Epithelial cell of proximal tubule (primary cell): ENCODE data around the gene SPATA7. TPM values are rescaled to one million over a fixed set of nuclear protein-coding genes. Genes with fewer than 3 reads are reported as not detected.

Source experiments
- DNase-seq: peaks from one replicate; pipeline ENCODE4 v3.0.0-alpha.2; 2011; ENCODE audit warnings: low read depth
- H3K4me3 ChIP-seq: 2 replicates; pipeline ENCODE4 v1.5.1; 2011; ENCODE audit warnings: low read depth, mild to moderate bottlenecking, low read length
- total RNA-seq: library from RNA; depleted of rRNA; stranded (reverse); fragments of >200 nt; gene quantifications from 2 replicates; pipeline ENCODE4 v1.2.3, GENCODE V29; 2015
- TF ChIP-seq, protein P1 (sequence below): conservative IDR thresholded peaks from 2 replicates; pipeline ENCODE4 v1.5.1; 2012; ENCODE audit warnings: low read depth, mild to moderate bottlenecking, low read length

The SPATA7 gene, protein sequence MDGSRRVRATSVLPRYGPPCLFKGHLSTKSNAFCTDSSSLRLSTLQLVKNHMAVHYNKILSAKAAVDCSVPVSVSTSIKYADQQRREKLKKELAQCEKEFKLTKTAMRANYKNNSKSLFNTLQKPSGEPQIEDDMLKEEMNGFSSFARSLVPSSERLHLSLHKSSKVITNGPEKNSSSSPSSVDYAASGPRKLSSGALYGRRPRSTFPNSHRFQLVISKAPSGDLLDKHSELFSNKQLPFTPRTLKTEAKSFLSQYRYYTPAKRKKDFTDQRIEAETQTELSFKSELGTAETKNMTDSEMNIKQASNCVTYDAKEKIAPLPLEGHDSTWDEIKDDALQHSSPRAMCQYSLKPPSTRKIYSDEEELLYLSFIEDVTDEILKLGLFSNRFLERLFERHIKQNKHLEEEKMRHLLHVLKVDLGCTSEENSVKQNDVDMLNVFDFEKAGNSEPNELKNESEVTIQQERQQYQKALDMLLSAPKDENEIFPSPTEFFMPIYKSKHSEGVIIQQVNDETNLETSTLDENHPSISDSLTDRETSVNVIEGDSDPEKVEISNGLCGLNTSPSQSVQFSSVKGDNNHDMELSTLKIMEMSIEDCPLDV
- total RNA-seq, result 4.5 and 6.3 TPM in 2 replicates

DNA sequence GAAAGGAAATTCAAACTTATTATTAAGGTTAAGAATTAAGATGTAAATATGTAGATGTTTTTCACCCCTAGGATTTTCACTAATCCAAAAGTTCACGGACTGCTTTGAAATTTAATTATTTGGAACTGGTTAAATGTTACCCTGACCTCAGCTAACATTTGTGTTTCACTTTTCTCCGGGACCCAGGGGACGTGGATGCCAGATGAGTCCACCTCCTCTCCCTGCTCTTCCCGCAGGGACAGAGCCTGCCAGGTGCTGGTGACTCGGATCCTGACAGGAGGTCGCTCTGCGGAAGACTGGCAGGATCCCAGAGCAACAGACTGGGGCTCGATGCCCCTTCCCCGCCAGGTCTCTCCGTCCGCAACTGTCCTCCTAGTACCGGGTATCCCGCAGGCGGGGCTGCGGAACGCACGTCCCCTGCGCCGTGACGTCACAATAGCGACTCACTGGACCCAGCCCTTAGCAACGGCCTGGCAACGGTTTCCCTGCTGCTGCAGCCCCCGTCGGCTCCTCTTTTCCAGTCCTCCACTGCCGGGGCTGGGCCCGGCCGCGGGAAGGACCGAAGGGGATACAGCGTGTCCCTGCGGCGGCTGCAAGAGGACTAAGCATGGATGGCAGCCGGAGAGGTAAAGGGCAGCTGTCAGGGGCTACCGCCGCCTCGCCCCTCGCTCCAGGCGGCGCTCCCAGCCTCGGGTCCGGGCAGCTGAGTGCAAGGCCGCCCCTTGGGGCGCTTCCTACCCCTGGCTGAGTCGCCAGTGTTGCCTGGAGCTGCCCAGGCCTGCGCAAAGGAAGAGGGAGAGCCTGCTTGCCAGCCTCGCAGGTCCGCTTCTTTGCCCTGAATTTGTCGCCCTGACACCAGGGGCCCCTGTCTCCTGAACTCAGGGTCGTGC is at the start of gene SPATA7:
SPATA7 (plus strand) TSS at position 446 of the 890 bp plus-strand sequence; CDS start at position 608, 162 bp downstream.
- TF ChIP-seq, protein P1, sequence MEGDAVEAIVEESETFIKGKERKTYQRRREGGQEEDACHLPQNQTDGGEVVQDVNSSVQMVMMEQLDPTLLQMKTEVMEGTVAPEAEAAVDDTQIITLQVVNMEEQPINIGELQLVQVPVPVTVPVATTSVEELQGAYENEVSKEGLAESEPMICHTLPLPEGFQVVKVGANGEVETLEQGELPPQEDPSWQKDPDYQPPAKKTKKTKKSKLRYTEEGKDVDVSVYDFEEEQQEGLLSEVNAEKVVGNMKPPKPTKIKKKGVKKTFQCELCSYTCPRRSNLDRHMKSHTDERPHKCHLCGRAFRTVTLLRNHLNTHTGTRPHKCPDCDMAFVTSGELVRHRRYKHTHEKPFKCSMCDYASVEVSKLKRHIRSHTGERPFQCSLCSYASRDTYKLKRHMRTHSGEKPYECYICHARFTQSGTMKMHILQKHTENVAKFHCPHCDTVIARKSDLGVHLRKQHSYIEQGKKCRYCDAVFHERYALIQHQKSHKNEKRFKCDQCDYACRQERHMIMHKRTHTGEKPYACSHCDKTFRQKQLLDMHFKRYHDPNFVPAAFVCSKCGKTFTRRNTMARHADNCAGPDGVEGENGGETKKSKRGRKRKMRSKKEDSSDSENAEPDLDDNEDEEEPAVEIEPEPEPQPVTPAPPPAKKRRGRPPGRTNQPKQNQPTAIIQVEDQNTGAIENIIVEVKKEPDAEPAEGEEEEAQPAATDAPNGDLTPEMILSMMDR, result no peak
- no peak for DNase-seq
- peak within 1 kb of the TSS; percentile 92 for H3K4me3 ChIP-seq

DNA sequence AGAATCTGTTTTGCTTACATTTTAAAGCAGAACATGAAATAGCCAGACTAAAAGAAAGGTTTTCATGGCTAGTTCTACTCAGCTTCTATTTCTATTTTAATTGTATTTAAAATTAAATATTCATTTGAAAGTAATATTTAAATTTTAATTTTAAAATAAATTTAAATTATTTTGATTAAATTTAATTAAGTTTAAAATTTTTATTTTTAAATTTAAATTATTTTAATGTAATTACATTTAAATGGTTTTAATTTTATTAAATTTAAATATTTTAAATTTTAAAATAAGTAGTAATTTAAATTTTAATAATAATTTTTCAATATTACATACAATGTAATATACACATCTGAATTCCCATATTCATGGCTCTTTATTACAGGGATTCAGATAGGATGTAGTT is 45.1 kb upstream of the SPATA7 start:
- TF ChIP-seq, protein P1, result no peak
- H3K4me3 ChIP-seq, result no peak overlapping the region
- no peak for DNase-seq

DNA sequence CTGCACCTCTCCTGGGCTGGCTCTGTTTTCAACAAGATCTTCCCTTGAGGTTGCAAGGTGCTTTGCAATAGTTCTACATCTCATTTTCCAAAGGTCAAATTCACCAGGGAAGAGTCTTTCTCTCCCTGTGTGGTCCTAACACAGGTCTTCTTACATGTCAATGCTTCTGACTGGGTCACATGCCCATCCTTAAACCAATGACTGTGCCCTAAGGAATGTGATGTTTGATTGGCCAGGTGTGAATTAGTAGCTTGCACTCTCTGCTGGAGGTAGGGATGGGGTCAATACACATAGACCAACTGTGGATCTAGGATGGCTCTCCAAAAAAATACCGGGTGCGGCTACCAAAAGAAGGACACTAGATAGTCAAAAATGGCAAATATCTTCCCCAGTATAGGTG is 42.5 kb upstream of the SPATA7 start:
- H3K4me3 ChIP-seq, result no peak overlapping the region
- TF ChIP-seq, protein P1, result no peak
- DNase-seq, result no peak

DNA sequence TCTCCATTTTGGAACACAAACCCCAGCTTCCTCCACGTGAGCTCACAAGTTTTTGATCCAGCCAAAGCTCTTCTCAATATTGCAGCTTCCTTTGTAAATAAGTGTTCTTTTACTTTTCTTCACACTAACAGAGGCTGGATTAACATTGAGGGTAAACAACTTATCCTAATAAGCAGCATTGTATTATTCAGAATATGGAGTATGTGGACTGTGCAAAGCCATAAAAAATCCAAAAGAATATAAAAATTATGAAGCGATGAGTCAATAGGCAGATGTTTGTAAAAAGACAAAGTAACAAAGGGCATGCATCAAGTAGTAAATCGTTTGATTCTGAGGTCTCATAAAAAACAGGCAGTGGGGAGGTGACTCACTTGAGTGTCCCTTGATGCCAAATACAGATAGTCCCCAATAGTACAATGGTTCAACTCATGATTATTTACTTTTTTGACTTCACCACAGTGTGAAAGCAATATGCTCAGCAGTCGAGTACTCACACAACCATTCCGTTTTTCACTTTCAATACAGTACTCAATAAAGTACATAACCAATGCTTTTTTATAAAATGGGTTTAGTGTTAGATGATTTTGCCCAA is 39.3 kb upstream of the SPATA7 start:
- H3K4me3 ChIP-seq, result no peak overlapping the region
- no peak for DNase-seq
- TF ChIP-seq, protein P1, result no peak

DNA sequence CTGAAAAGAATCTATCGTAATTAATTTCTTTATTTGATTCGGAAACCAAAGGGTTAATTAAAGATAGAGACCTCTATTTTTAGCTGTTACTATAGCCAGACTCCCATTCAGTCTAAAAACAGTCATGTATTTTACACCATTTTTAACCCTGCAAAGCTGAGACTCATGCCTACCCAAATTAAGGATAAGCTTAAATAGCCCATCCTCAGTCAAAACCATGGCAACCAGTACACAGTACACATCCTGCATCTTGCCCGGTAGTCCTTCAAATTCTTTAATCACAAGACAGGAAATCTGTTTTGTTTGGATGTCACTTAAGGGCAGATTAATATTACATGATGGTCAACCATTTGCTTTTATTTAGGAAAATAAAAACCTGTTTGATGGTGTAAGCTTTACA is 36.9 kb upstream of the SPATA7 start:
- TF ChIP-seq, protein P1, result no peak
- no peak overlapping the region for H3K4me3 ChIP-seq
- DNase-seq, result no peak

DNA sequence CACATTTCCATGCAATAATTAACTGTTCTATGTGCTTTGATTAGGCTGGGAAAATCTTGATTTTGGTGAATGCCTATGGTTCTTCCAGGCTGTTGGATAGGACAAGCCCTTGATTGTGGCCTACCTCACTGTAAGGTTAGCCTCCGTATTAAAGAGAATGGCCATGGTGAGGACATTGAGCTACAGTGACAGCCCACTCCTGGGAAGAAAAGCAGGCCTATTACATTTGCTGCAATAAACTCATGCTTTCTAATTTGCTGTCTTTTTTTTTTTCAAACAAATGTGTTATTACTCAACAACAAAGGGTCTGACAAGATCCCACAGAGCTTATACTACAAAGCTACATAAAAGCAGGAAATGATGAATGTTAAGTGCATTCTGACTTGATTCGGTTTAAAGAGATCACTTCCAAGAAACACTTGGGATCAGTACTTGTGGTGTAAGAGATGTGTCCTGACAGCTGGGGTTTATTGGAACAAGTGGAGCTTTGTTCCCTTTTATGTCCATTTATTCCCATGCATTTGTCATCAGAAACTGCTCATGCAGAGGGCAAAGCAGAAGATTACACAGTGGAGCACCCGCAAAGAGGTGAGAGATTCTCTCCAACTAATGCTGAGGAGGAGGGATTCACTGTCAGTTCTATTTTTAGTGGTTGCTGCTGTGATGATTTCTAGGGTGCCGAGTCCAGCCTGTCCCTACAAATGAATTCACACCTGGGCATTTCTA is 33.3 kb upstream of the SPATA7 start:
- no peak overlapping the region for H3K4me3 ChIP-seq
- DNase-seq, result no peak
- TF ChIP-seq, protein P1, result no peak
